Stimulated activated CD4-positive, alpha-beta T cell treated with anti-CD3 and anti-CD28 coated beads, Interleukin-1b, Interleukin-23, amount 100 ng/mL, for 4 hours (primary cell): ENCODE measurements around the gene ADAMTS20.
"Not testable (repeated sequence)": the region's sequence is repeated elsewhere in the genome, so short reads cannot be mapped to it uniquely, and the experiment has no call there.

ENCODE experiments used
- DNase-seq, 2 donors: peaks; one replicate each; pipeline ENCODE4 v3.0.0-alpha.2; 2020; ENCODE audit warnings: low read depth in 2 of 2

Gene ADAMTS20, protein sequence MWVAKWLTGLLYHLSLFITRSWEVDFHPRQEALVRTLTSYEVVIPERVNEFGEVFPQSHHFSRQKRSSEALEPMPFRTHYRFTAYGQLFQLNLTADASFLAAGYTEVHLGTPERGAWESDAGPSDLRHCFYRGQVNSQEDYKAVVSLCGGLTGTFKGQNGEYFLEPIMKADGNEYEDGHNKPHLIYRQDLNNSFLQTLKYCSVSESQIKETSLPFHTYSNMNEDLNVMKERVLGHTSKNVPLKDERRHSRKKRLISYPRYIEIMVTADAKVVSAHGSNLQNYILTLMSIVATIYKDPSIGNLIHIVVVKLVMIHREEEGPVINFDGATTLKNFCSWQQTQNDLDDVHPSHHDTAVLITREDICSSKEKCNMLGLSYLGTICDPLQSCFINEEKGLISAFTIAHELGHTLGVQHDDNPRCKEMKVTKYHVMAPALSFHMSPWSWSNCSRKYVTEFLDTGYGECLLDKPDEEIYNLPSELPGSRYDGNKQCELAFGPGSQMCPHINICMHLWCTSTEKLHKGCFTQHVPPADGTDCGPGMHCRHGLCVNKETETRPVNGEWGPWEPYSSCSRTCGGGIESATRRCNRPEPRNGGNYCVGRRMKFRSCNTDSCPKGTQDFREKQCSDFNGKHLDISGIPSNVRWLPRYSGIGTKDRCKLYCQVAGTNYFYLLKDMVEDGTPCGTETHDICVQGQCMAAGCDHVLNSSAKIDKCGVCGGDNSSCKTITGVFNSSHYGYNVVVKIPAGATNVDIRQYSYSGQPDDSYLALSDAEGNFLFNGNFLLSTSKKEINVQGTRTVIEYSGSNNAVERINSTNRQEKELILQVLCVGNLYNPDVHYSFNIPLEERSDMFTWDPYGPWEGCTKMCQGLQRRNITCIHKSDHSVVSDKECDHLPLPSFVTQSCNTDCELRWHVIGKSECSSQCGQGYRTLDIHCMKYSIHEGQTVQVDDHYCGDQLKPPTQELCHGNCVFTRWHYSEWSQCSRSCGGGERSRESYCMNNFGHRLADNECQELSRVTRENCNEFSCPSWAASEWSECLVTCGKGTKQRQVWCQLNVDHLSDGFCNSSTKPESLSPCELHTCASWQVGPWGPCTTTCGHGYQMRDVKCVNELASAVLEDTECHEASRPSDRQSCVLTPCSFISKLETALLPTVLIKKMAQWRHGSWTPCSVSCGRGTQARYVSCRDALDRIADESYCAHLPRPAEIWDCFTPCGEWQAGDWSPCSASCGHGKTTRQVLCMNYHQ (N-terminal part only)

GRCh38 chr12:43551971-43552559 lies at the start of gene ADAMTS20:
Gene ADAMTS20, minus strand, starts transcription at chr12:43552203. Its CDS starts 282 bp downstream, at chr12:43551921.
- no peak for DNase-seq

DNA sequence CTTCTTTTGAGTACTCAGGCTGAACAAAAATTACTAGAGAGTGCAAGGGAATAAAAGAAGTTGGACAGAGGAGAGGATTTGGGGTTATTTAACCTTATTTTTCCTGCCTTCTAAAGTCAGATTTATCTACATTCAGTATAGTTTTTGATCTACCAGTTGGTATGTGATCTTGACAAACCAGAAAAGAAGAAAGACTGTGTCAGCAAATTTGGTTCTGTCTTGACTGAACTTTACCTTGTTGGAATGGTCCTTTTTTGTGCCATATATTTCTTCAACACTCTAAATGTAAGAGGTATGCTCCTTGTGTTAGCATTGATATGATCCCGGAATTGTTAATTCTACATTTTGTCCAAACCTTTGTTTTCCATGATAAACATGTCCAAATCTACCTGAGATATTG lies 47.7 kb upstream of the ADAMTS20 start:
- DNase-seq, result no peak

DNA sequence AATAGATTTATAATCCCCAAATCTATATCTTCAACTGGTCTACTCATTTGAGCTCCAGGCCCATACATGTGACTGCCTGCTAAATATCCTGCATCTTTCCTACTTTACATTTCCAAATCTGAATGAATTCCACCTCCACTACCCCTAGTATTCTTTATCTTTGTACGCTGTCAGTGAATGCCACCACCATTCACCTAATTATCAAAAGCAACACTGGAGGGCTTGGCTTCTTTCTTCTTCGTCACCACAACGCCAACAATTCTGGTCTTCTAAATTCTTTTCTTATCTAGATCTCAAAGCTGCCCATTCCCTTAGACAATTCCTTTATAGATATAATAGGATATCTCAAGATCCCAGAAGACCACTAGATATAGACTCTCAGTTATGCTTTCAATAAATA lies 47.1 kb upstream of the ADAMTS20 start:
- DNase-seq, result no peak

- no peak for DNase-seq
These were observed 38.3 kb upstream of the ADAMTS20 start for GRCh38 chr12:43590307-43590706.

DNA sequence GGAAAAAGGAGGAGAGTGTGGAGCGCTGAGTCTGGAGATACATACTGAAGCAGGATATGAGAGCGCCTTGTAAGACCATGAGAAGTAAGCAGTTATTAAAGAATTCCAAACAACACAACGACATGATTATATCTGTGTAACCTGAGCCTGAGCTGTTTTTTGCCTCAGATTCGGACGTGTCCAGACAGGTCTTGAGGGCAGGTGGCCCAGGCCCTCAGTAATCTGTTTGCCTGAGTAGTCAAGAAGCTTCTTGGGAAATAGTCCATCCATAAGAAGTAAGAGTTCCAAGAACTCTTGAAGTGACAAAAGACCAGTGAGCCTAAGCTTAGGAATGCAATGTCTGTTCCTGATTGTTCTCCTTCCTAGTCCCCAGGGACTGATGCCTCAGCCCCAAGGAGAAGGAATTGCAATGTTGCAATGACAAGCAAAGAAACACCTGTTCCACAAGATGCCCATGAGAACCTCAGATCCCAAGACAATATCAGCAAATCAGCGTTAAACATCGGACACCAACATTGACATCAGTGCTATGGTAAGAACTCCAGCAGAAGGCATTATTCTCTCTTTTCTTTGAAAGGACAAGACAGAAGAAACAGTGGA lies 34.7 kb upstream of the ADAMTS20 start:
- DNase-seq, result no peak

- DNase-seq, result no peak
These were observed 33.7 kb upstream of the ADAMTS20 start for GRCh38 chr12:43585676-43586075.

GRCh38 chr12:43580601-43581000 lies 28.6 kb upstream of the ADAMTS20 start:
- no peak for DNase-seq

DNA sequence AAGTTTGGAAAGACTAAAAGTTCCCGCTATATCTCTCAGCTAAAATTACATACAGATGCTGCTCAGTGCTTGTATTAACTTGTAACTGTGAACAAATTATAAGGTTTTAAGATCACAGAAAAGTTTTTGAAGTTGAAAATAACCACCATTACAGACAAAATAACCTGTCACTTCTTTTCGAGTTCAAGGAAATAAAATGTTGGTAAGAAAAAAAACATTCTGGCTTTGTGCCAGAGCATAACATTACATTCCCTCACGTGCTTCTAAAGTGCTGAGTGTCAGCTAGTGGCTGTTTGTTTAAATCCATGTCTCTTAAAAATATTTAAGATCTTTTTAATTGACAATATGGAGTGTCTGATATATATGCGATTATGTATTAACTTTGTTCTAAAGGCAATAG lies 27.2 kb upstream of the ADAMTS20 start:
- DNase-seq, result no peak

DNA sequence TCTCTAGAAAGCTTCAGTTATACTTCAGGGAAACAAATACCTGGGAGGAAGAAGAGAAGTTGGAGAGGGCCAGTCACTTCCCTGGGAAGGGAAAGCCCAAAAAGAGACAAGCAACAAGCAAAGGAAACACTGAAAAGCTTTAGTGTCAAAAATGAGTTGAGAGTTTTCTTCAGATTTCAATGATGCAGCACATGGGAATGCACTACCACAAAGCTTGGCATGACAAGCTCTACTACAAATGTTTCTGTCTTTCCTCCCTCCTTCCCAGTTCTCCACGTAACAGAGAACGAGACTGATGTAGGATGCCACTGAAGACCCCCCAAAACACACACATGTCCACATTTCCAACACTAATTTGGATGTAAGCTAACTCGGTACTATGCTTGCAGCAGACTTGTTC lies 26.8 kb upstream of the ADAMTS20 start:
- DNase-seq, result no peak

GRCh38 chr12:43577381-43577780 lies 25.4 kb upstream of the ADAMTS20 start:
- no peak for DNase-seq

DNA sequence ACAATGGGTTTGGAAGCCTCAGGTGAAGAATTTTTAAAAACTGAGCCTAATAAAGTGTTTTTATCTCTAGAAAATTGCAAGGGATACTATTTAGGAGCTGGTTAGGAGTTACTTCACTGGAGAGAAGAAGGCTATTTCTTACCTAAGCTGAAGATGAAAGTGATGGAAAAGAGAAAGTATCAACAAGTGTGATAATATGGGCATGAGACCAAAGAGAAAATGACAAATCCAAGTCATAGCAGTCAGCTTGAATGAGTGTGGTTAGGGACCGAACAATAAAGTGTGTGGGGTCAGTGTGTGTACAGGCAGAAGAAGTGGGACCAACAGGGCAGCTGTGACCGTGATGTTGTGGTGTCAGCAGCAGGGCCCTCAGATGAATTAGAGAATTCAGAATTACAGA lies 24.2 kb upstream of the ADAMTS20 start:
- DNase-seq, result no peak

DNA sequence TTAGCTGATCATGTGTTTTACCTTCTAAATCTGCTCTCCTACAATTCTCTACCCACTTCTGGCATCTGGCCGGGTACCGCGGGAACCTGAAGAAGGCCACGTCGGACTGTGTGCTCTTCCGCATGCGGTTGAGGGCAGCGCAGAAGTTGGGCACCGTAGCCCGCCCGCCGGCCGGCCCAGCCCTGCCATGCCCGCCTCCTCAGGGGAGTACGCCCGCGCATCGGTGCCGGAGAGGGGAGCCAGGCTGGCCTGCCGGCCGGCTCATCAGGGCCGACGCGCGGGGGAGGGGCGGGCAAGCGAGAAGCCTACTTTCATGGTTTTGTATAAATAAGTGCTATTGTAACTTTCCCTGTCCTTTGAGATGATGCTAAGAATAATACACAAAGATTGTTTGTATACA lies 19.9 kb upstream of the ADAMTS20 start:
- no peak for DNase-seq

GRCh38 chr12:43556057-43556456 lies 4.1 kb upstream of the ADAMTS20 start:
- DNase-seq, result no peak

DNA sequence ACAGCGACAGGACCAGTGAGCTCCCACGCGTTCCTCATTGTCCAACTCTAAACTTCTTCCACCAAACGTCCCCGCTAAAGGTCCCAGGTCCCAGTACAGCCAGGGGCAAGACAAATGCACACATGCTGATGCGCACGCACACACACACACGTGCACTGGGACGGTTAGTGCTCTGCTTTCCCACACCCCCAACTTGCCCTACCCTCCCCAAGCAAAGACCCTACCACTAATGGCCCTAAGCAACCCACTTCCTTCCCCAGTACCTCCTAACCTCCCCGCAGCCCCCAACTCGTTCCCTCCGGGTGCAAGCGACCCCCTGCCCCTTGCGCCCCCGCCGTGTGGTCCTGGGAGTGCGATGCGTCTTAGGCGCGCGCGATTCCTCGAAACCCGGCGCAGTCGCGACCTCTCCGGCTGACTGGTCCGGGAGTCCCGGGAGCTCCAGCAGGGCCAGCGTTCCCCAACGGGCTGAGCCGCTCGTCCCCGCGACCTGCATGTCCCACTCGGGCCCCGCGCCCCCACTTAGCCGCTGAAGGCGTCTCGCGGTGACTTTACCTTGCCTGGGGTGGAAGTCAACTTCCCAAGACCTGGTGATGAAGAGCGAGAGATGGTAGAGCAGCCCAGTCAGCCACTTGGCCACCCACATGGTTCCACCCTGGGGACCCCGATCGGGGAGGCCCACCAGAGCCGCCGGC lies 578 bp downstream of the ADAMTS20 start:
- no peak for DNase-seq

- DNase-seq, result no peak
These were observed 1.2 kb downstream of the ADAMTS20 start for GRCh38 chr12:43550831-43551271.

DNA sequence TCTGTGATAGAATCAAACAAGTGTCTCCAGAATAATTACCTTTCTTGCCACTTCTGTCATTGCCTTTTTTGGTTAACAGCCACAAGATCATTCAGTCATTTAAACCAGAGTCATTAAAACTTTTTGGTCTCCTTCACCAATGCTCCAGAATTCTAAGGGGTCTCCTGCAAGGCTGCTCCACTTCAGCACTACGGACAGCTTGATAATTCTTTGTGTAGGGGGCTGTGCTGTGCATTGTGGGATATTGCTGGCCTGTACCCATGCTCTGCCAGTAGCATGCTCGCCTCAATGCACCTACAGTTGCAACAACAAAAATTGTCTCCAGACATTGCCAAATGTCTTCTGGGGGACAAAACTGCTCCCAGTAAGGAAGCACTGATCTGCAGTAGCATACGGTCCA lies 7.3 kb downstream of the ADAMTS20 start:
- no peak for DNase-seq

- no peak for DNase-seq
These were observed 11.5 kb downstream of the ADAMTS20 start for GRCh38 chr12:43540470-43540869.

GRCh38 chr12:43537675-43538074 lies 14.3 kb downstream of the ADAMTS20 start:
- DNase-seq, result not testable (repeated sequence)

GRCh38 chr12:43516045-43516444 lies 36.0 kb downstream of the ADAMTS20 start:
- no peak for DNase-seq

DNA sequence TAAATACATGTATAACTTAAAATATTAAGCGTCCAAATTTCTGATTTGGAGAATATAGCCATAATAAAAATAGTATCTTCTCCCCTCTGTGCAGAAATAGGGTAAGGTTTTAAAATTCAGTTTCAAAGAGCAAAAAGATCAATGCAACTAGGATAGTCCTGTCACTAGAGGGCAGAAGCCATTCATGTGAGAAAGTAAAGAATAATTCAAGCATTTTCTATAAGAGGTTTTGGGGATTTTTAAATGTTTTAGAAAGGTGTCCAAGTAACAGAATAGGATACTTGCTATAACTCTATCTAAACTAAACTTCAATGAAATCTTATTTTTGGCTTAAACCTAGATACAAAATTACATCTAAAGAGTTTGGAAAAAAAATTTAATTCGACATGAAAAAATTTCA lies 50.3 kb downstream of the ADAMTS20 start:
- no peak for DNase-seq
